GM19397 (cell line): ENCODE results near the gene GAGE10.
"Not testable (repeated sequence)": the region's sequence is repeated elsewhere in the genome, so short reads cannot be mapped to it uniquely, and the experiment has no call there.

Experiments used
- ATAC-seq: cut with Tn5 transposase; IDR thresholded peaks from one replicate; pipeline ENCODE4 v1.9.1; 2021; ENCODE audit warnings: mild to moderate bottlenecking, moderate library complexity; ENCODE audit not compliant: unreplicated experiment

Gene GAGE10

GRCh38 chrX:49322266-49322665, 18.8 kb downstream of the GAGE10 start:
- ATAC-seq: not testable (repeated sequence)

GRCh38 chrX:49323735-49324134, 20.3 kb downstream of the GAGE10 start:
- not testable (repeated sequence) for ATAC-seq

GRCh38 chrX:49330421-49330820, 27.0 kb downstream of the GAGE10 start:
- not testable (repeated sequence) for ATAC-seq

- not testable (repeated sequence) for ATAC-seq
Measured at GRCh38 chrX:49331282-49331681, 27.8 kb downstream of the GAGE10 start, which contains the start of gene GAGE13. TSS of gene GAGE13 (plus strand) at chrX:49331582. CDS start at chrX:49332738, 1,156 bp downstream.

GRCh38 chrX:49331841-49332240, 28.4 kb downstream of the GAGE10 start:
- ATAC-seq: not testable (repeated sequence)

GRCh38 chrX:49341449-49341848, 38.0 kb downstream of the GAGE10 start:
- ATAC-seq: not testable (repeated sequence)

GRCh38 chrX:49344496-49345175, 41.2 kb downstream of the GAGE10 start:
- not testable (repeated sequence) for ATAC-seq

- not testable (repeated sequence) for ATAC-seq
Measured at GRCh38 chrX:49345402-49345801, 42.0 kb downstream of the GAGE10 start.

GRCh38 chrX:49346150-49346549, 42.7 kb downstream of the GAGE10 start:
- not testable (repeated sequence) for ATAC-seq
